WTC11 (cell line): ENCODE measurements around the gene PNPLA8. TPM values are rescaled to one million over a fixed set of nuclear protein-coding genes. Genes with fewer than 3 reads are reported as not detected.

Source experiments
- ATAC-seq: fragments of 200-7000 bp; cut with Tn5 transposase; 2 replicates; pipeline ENCODE4 v1.10.0; 2021; ENCODE audit warnings: mild to moderate bottlenecking, moderate library complexity
- CTCF ChIA-PET: fragments of 300-600 bp; sonication (Branson Sonifier 250); formaldehyde crosslinking; loops from one replicate; lab custom pipeline; 2021; ENCODE audit warnings: antibody characterized with exemption; lab: Charles Lee
- POLR2A ChIA-PET: fragments of 350-600 bp; sonication (Branson Sonifier 250); formaldehyde crosslinking; loops from one replicate; lab custom pipeline; 2021; ENCODE audit warnings: antibody characterized with exemption; lab: Charles Lee
- DNase-seq: peaks from one replicate; pipeline ENCODE4 v3.0.0; 2021; ENCODE audit warnings: low spot score
- H3K27ac Mint-ChIP-seq: 2 replicates; pipeline ENCODE4 v1.8.0; 2021; ENCODE audit warnings: mixed read lengths
- H3K27me3 Mint-ChIP-seq: 2 replicates; pipeline ENCODE4 v1.8.0; 2021; ENCODE audit warnings: low read depth, mild to moderate bottlenecking, moderate library complexity, mixed read lengths
- H3K36me3 Mint-ChIP-seq: 2 replicates; pipeline ENCODE4 v1.8.0; 2021; ENCODE audit warnings: mixed read lengths
- H3K4me1 Mint-ChIP-seq: 2 replicates; pipeline ENCODE4 v1.8.0; 2022; ENCODE audit warnings: mixed read lengths
- H3K4me3 Mint-ChIP-seq: 2 replicates; pipeline ENCODE4 v1.8.0; 2021; ENCODE audit warnings: mild to moderate bottlenecking, moderate library complexity, mixed read lengths
- H3K9me3 Mint-ChIP-seq: 2 replicates; pipeline ENCODE4 v1.8.0; 2021; ENCODE audit warnings: mixed read lengths
- AFF4 ChIP-seq: sonication (generic); formaldehyde crosslinking; IDR thresholded peaks from 2 replicates; pipeline ENCODE4 v1.8.1; 2023; ENCODE audit warnings: mild to moderate bottlenecking, missing genetic modification reagents, borderline replicate concordance
- ATF6 ChIP-seq: sonication (generic); formaldehyde crosslinking; IDR thresholded peaks from 2 replicates; pipeline ENCODE4 v1.8.1; 2023; ENCODE audit warnings: mild to moderate bottlenecking, missing genetic modification reagents
- CREM ChIP-seq: sonication (generic); formaldehyde crosslinking; IDR thresholded peaks from 2 replicates; pipeline ENCODE4 v1.8.1; 2022; ENCODE audit warnings: mild to moderate bottlenecking, missing genetic modification reagents, moderate library complexity
- E2F4 ChIP-seq: sonication (generic); formaldehyde crosslinking; IDR thresholded peaks from 2 replicates; pipeline ENCODE4 v1.8.1; 2022; ENCODE audit warnings: low read depth, mild to moderate bottlenecking, moderate library complexity, missing genetic modification reagents, borderline replicate concordance
- GABPB1 ChIP-seq: sonication (generic); formaldehyde crosslinking; IDR thresholded peaks from 2 replicates; pipeline ENCODE4 v1.8.1; 2023; ENCODE audit warnings: mild to moderate bottlenecking, missing genetic modification reagents
- HMGA2 ChIP-seq: fragments of 250-450 bp; sonication (Bioruptor Pico); IDR thresholded peaks from 2 replicates; pipeline ENCODE4 v1.4.0; 2021; ENCODE audit warnings: mild to moderate bottlenecking, moderate library complexity
- NFE2L1 ChIP-seq: sonication (generic); formaldehyde crosslinking; IDR thresholded peaks from 2 replicates; pipeline ENCODE4 v1.8.1; 2023; ENCODE audit warnings: missing genetic modification reagents
- NR1H2 ChIP-seq: sonication (generic); formaldehyde crosslinking; IDR thresholded peaks from 2 replicates; pipeline ENCODE4 v1.9.0; 2021; ENCODE audit warnings: mild to moderate bottlenecking, moderate library complexity, missing genetic modification reagents
- OVOL2 ChIP-seq: fragments of 250-450 bp; sonication (Bioruptor Pico); IDR thresholded peaks from 2 replicates; pipeline ENCODE4 v1.9.0; 2021; ENCODE audit warnings: mild to moderate bottlenecking, borderline replicate concordance
- PREB ChIP-seq: sonication (generic); formaldehyde crosslinking; IDR thresholded peaks from 2 replicates; pipeline ENCODE4 v1.8.1; 2022; ENCODE audit warnings: mild to moderate bottlenecking, missing genetic modification reagents, moderate library complexity, borderline replicate concordance
- RELA ChIP-seq: sonication (generic); formaldehyde crosslinking; IDR thresholded peaks from 2 replicates; pipeline ENCODE4 v1.8.1; 2022; ENCODE audit warnings: missing genetic modification reagents, mild to moderate bottlenecking, borderline replicate concordance
- SMAD3 ChIP-seq: sonication (generic); formaldehyde crosslinking; IDR thresholded peaks from 2 replicates; pipeline ENCODE4 v1.8.0; 2022; ENCODE audit warnings: missing genetic modification reagents, mild to moderate bottlenecking, borderline replicate concordance
- SMAD4 ChIP-seq: sonication (generic); formaldehyde crosslinking; IDR thresholded peaks from 2 replicates; pipeline ENCODE4 v1.8.0; 2022; ENCODE audit warnings: mild to moderate bottlenecking, missing genetic modification reagents
- SP1 ChIP-seq: sonication (generic); formaldehyde crosslinking; conservative IDR thresholded peaks from 2 replicates; pipeline ENCODE4 v1.8.1; 2022; ENCODE audit warnings: missing genetic modification reagents
- USF2 ChIP-seq: sonication (generic); formaldehyde crosslinking; IDR thresholded peaks from 2 replicates; pipeline ENCODE4 v1.8.1; 2023; ENCODE audit warnings: mild to moderate bottlenecking, missing genetic modification reagents, moderate library complexity
- ZNF219 ChIP-seq: sonication (generic); formaldehyde crosslinking; IDR thresholded peaks from 2 replicates; pipeline ENCODE4 v1.8.0; 2023; ENCODE audit warnings: missing genetic modification reagents, mild to moderate bottlenecking, borderline replicate concordance
- ZNF423 ChIP-seq: fragments of 250-450 bp; sonication (Bioruptor Pico); IDR thresholded peaks from 2 replicates; pipeline ENCODE4 v2.1.2; 2022; ENCODE audit warnings: mild to moderate bottlenecking, moderate library complexity
- total RNA-seq: library from RNA; stranded (reverse); gene quantifications from 3 replicates; pipeline ENCODE4 v1.2.3, GENCODE V29; 2021

PNPLA8 gene
- total RNA-seq, 1 experiment from 2014 or later = 12.4 TPM

GRCh38 chr7:108448584-108449505 lies 77.1 kb downstream of the PNPLA8 start:
- no peaks in the 10 kb centered on the region for H3K36me3 Mint-ChIP-seq
- no peak for TF ChIP-seq AFF4
- TF ChIP-seq RELA (CRISPR knock-in tag) = no peak
- no peak for TF ChIP-seq ATF6 (CRISPR knock-in tag)
- ChIA-PET POLR2A (no interaction called here), CTCF (interaction anchor here (0.8 to 1.1 kb wide), 4 partner anchors 11 to 267 kb away, joined by 3 read pairs; no protein-coding TSS in a partner anchor)
- no peaks in the 10 kb centered on the region for H3K9me3 Mint-ChIP-seq
- no peak overlapping the region for H3K4me3 Mint-ChIP-seq
- H3K27me3 Mint-ChIP-seq = peaks cover 13% of the 10 kb centered on the region
- H3K4me1 Mint-ChIP-seq = peaks cover 18% of the 10 kb centered on the region
- ATAC-seq (peak; percentile 79), DNase-seq (no peak)
- no peak overlapping the region for H3K27ac Mint-ChIP-seq

GRCh38 chr7:108442039-108442568 lies 83.8 kb downstream of the PNPLA8 start:
- Mint-ChIP-seq H3K27ac (no peak overlapping the region), H3K27me3 (no peaks in the 10 kb centered on the region), H3K36me3 (no peaks in the 10 kb centered on the region), H3K9me3 (0 out of 2 replicates have a peak, but pooled peaks cover under 1% of the 10 kb centered on the region), H3K4me3 (no peak overlapping the region), H3K4me1 (no peaks in the 10 kb centered on the region)
- ATAC-seq (no peak), DNase-seq (no peak)
- CTCF ChIA-PET = no interaction called here
- POLR2A ChIA-PET = no interaction called here
- TF ChIP-seq ZNF423 (no peak), HMGA2 (no peak), E2F4 (no peak), ATF6 (CRISPR knock-in tag) (no peak), AFF4 (no peak), SP1 (CRISPR knock-in tag) (no peak), PREB (CRISPR knock-in tag) (no peak), ZNF219 (CRISPR knock-in tag) (no peak), NFE2L1 (CRISPR knock-in tag) (no peak), NR1H2 (no peak), SMAD4 (CRISPR knock-in tag) (no peak), SMAD3 (CRISPR knock-in tag) (no peak), CREM (CRISPR knock-in tag) (no peak), GABPB1 (CRISPR knock-in tag) (no peak), USF2 (CRISPR knock-in tag) (no peak), OVOL2 (CRISPR knock-in tag) (no peak)
